Glutamatergic neuron (in vitro differentiated cells): ENCODE measurements around the gene BTBD3. TPM values are rescaled to one million over a fixed set of nuclear protein-coding genes. Genes with fewer than 3 reads are reported as not detected.

Source experiments
- DNase-seq: peaks from one replicate; pipeline ENCODE4 v3.0.0; 2022
- H3K27ac Mint-ChIP-seq: one replicate; pipeline ENCODE4 v1.8.0; 2020; ENCODE audit warnings: mild to moderate bottlenecking, mixed read lengths, inconsistent platforms; ENCODE audit not compliant: unreplicated experiment
- H3K27me3 Mint-ChIP-seq: one replicate; pipeline ENCODE4 v1.8.0; 2020; ENCODE audit warnings: mild to moderate bottlenecking, moderate library complexity, mixed read lengths, inconsistent platforms; ENCODE audit not compliant: unreplicated experiment
- H3K36me3 Mint-ChIP-seq: one replicate; pipeline ENCODE4 v1.8.0; 2020; ENCODE audit warnings: mild to moderate bottlenecking, mixed read lengths, inconsistent platforms; ENCODE audit not compliant: unreplicated experiment
- H3K4me1 Mint-ChIP-seq: one replicate; pipeline ENCODE4 v1.8.0; 2020; ENCODE audit warnings: mild to moderate bottlenecking, low read depth, mixed read lengths, inconsistent platforms; ENCODE audit not compliant: unreplicated experiment
- H3K4me3 Mint-ChIP-seq: one replicate; pipeline ENCODE4 v1.8.0; 2020; ENCODE audit warnings: mild to moderate bottlenecking, mixed read lengths, inconsistent platforms; ENCODE audit not compliant: unreplicated experiment
- H3K9me3 Mint-ChIP-seq: one replicate; pipeline ENCODE4 v1.8.0; 2020; ENCODE audit warnings: mild to moderate bottlenecking, moderate library complexity, mixed read lengths, inconsistent platforms; ENCODE audit not compliant: unreplicated experiment
- CTCF ChIP-seq: fragments of 200-600 bp; sonication (generic); IDR thresholded peaks from one replicate; pipeline ENCODE4 v1.5.0; 2021; ENCODE audit not compliant: partially characterized antibody, unreplicated experiment
- total RNA-seq: library from RNA; stranded (reverse); fragmentation: NEBNext Ultra II Directional; extraction: Animal tissue kit (Norgen Biotek cat#: 25700); gene quantifications from one replicate; pipeline ENCODE4 v1.2.1, GENCODE V29; 2021; ENCODE audit not compliant: unreplicated experiment

The BTBD3 gene
- total RNA-seq, 1 donor from 2014 or later = 24.3 TPM

DNA sequence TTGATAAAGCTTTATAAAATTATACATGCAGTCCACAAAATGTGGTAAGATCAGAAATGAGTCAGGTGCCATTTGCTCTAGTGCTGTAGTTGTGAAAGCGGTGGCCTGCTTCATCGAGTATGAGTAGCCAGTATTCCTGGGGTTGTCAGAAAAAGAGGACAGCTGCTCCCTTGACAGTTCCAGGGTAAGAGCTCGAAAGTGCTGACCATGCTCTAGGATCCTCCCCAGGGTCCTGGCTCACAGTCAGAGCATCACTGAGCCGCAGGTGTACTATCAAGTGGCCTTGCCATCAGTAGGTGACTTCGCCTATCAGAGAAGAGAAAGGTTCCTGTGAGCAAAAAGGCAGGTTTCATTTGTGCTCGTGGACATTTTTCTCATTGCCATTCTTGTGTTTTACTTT is 3.6 kb downstream of the BTBD3 start:
- Mint-ChIP-seq H3K27ac (no peak overlapping the region), H3K4me3 (no peak overlapping the region), H3K36me3 (no peaks in the 10 kb centered on the region), H3K4me1 (peaks cover 22% of the 10 kb centered on the region), H3K27me3 (no peaks in the 10 kb centered on the region), H3K9me3 (no peaks in the 10 kb centered on the region)
- DNase-seq = peak; percentile 29
- no peak for TF ChIP-seq CTCF

DNA sequence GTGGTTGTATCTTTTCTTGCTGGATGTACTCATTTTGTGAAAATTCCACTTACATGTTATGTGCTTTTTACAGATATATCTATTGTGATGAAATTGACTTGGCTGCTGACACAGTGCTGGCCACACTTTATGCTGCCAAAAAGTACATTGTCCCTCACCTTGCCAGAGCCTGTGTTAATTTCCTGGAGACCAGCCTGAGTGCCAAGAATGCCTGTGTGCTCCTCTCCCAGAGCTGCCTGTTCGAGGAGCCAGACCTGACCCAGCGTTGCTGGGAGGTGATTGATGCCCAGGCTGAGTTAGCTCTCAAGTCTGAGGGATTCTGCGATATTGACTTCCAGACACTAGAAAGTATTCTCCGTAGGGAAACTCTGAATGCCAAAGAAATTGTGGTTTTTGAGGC is 4.9 kb downstream of the BTBD3 start:
- no peak overlapping the region for H3K4me3 Mint-ChIP-seq
- no peaks in the 10 kb centered on the region for H3K36me3 Mint-ChIP-seq
- H3K4me1 Mint-ChIP-seq = peaks cover 20% of the 10 kb centered on the region
- no peaks in the 10 kb centered on the region for H3K9me3 Mint-ChIP-seq
- TF ChIP-seq CTCF = no peak
- no peak overlapping the region for H3K27ac Mint-ChIP-seq
- DNase-seq = no peak
- no peaks in the 10 kb centered on the region for H3K27me3 Mint-ChIP-seq

GRCh38 chr20:11924923-11925322 is 7.2 kb downstream of the BTBD3 start:
- Mint-ChIP-seq H3K27ac (no peak overlapping the region), H3K27me3 (no peaks in the 10 kb centered on the region), H3K4me3 (no peak overlapping the region), H3K36me3 (no peaks in the 10 kb centered on the region), H3K9me3 (no peaks in the 10 kb centered on the region), H3K4me1 (peaks cover 7% of the 10 kb centered on the region)
- TF ChIP-seq CTCF = no peak
- DNase-seq = no peak

GRCh38 chr20:11926292-11926998 is 8.8 kb downstream of the BTBD3 start:
- no peak overlapping the region for H3K4me3 Mint-ChIP-seq
- TF ChIP-seq CTCF = no peak
- no peak for DNase-seq
- H3K27me3 Mint-ChIP-seq = no peaks in the 10 kb centered on the region
- no peak overlapping the region for H3K27ac Mint-ChIP-seq
- no peaks in the 10 kb centered on the region for H3K9me3 Mint-ChIP-seq
- peaks cover 2% of the 10 kb centered on the region for H3K4me1 Mint-ChIP-seq
- no peaks in the 10 kb centered on the region for H3K36me3 Mint-ChIP-seq

GRCh38 chr20:11929947-11930346 is 12.3 kb downstream of the BTBD3 start:
- Mint-ChIP-seq H3K27ac (no peak overlapping the region), H3K9me3 (no peaks in the 10 kb centered on the region), H3K27me3 (no peaks in the 10 kb centered on the region), H3K36me3 (peaks cover 5% of the 10 kb centered on the region), H3K4me1 (peaks cover 6% of the 10 kb centered on the region), H3K4me3 (no peak overlapping the region)
- TF ChIP-seq CTCF = no peak
- DNase-seq = no peak
